ENCODE data around the gene SELENON. TPM values are rescaled to one million over a fixed set of nuclear protein-coding genes. Genes with fewer than 3 reads are reported as not detected.

Gene SELENON
- total RNA-seq, 1 experiment from 2014 or later: 90.9 TPM

GRCh38 chr1:25780318-25781129 is 19.5 kb upstream of the SELENON start:
- H3K79me2 ChIP-seq (ENCODE audit: insufficient read depth, low read length): no peaks in the 10 kb centered on the region
- H2AK5ac ChIP-seq (ENCODE audit: insufficient read length, low read length): no peak overlapping the region
- Mint-ChIP-seq H3K36me3 (ENCODE audit: insufficient read depth in 1 of 3, low read depth in 3 of 3) (no peaks in the 10 kb centered on the region; a peak in 1 of 7 replicates), H3K9me3 (no peaks in the 10 kb centered on the region), H3K27ac (peak overlapping the region; percentile 23 to 91 (median 76); a peak in 4 of 7 replicates), H3K4me3 (peak overlapping the region in 1 of 2 experiments; percentile 17; a peak in 1 of 5 replicates), H3K27me3 (ENCODE audit: low read depth) (no peaks in the 10 kb centered on the region; the same call in 1 of the 2 replicates), H3K4me1 (peaks cover 58 to 70% of the 10 kb centered on the region in 2 experiments)
- H2BK20ac ChIP-seq (ENCODE audit: low read depth, low read length, poor library complexity, severe bottlenecking): no peak overlapping the region
- H3K9me3 ChIP-seq (ENCODE audit: control insufficient read depth, low read depth, low read length): no peaks in the 10 kb centered on the region
- TF ChIP-seq CTCF (conservative IDR thresholded peaks at IDR 0.05): no peak
- no peak overlapping the region for H4K91ac ChIP-seq (ENCODE audit: insufficient read length, low read depth, low read length)
- H4K8ac ChIP-seq (replicated peaks; ENCODE audit: insufficient read length, low read depth, low read length): no peak overlapping the region
- no peaks in the 10 kb centered on the region for H3K27me3 ChIP-seq (ENCODE audit: insufficient read depth, low read length)
- no peak overlapping the region for H2BK5ac ChIP-seq (ENCODE audit: insufficient read length, low read length)
- H3K56ac ChIP-seq (ENCODE audit: insufficient read length, low read depth, low read length): no peak overlapping the region
- no peak overlapping the region for H3K27ac ChIP-seq (ENCODE audit: insufficient read length, low read depth, low read length)
- no peak overlapping the region; the same call in 1 of the 2 replicates for H3K4ac ChIP-seq (ENCODE audit: low read depth, low read length)
- no peaks in the 10 kb centered on the region for H4K20me1 ChIP-seq (ENCODE audit: control insufficient read depth, insufficient read depth, insufficient read length)
- H3K4me2 ChIP-seq (ENCODE audit: insufficient read depth, insufficient read length, low read length): no peak overlapping the region
- peaks cover 11% of the 10 kb centered on the region; the same call in 1 of the 2 replicates for H3K4me1 ChIP-seq (ENCODE audit: insufficient read depth, low read length)
- no peaks in the 10 kb centered on the region for H3K79me1 ChIP-seq (ENCODE audit: insufficient read depth, low read depth, low read length, poor library complexity, severe bottlenecking)
- H2BK15ac ChIP-seq (ENCODE audit: low read depth, low read length): no peak overlapping the region
- H2BK12ac ChIP-seq (ENCODE audit: insufficient read length, low read depth, low read length): no peak overlapping the region
- H3K9ac ChIP-seq (ENCODE audit: extremely low read depth, insufficient read length, low read length): no peak overlapping the region
- H3K14ac ChIP-seq (ENCODE audit: insufficient read depth, low read length): peak overlapping the region; percentile 8; the same call in 1 of the 2 replicates
- no peaks in the 10 kb centered on the region for H3K23me2 ChIP-seq (ENCODE audit: insufficient read length, low read depth, low read length, poor library complexity, severe bottlenecking)
- no peak overlapping the region for H2BK120ac ChIP-seq (ENCODE audit: low read depth, low read length, poor library complexity, severe bottlenecking)
- no CpG with 5 or more reads among the region's 14 CpGs for WGBS (ENCODE audit: extremely low coverage, insufficient read length, low lambda C conversion rate)
- H3K23ac ChIP-seq (ENCODE audit: insufficient read length, low read depth, low read length): no peak overlapping the region
- no peak overlapping the region for H3T11ph ChIP-seq (ENCODE audit: low read length)
- DNase-seq: peak; percentile 71
- H3K18ac ChIP-seq (ENCODE audit: insufficient read length, low read depth, low read length): no peak overlapping the region
- no peak overlapping the region for H2AFZ ChIP-seq (ENCODE audit: low read length)
- H4K5ac ChIP-seq (ENCODE audit: insufficient read length, low read depth, low read length): no peak overlapping the region

All from H9 (cell line).